ENCODE data around the gene MB21D2.

GRCh38 chr3:192840143-192840836 is 77.4 kb downstream of the MB21D2 start:
- no peak for TF ChIP-seq POLR2AphosphoS5 (IDR thresholded peaks at IDR 0.05; ENCODE audit: low read depth, low read length)
- no peak for TF ChIP-seq CTCF (IDR thresholded peaks at IDR 0.05 in 2 of 3, conservative IDR thresholded peaks at IDR 0.05 in 1 of 3; ENCODE audit: borderline replicate concordance in 1 of 3, insufficient read depth in 1 of 3, low read depth in 2 of 3, low read length in 2 of 3)
- TF ChIP-seq SRF (IDR thresholded peaks at IDR 0.05; ENCODE audit: low read depth) = no peak
- TF ChIP-seq FOSL1 (IDR thresholded peaks at IDR 0.05; ENCODE audit: low read depth) = no peak
- TF ChIP-seq TCF7L2 (IDR thresholded peaks at IDR 0.05; ENCODE audit: borderline replicate concordance, extremely low read depth, insufficient read depth, insufficient read length) = no peak
- TF ChIP-seq POLR2A (IDR thresholded peaks at IDR 0.05; ENCODE audit: borderline replicate concordance, extremely low read depth, insufficient read depth, insufficient read length) = no peak
- no peak for TF ChIP-seq EZH2 (IDR thresholded peaks at IDR 0.05)
- TF ChIP-seq JUND (IDR thresholded peaks at IDR 0.05) = no peak

Measured in HCT116 (cell line).